HG03066 (cell line): ENCODE results near the gene HIC1.

ENCODE experiments used
- ATAC-seq: cut with Tn5 transposase; IDR thresholded peaks from one replicate; pipeline ENCODE4 v1.9.1; 2021; ENCODE audit warnings: low read depth; ENCODE audit not compliant: unreplicated experiment

HIC1 gene

DNA sequence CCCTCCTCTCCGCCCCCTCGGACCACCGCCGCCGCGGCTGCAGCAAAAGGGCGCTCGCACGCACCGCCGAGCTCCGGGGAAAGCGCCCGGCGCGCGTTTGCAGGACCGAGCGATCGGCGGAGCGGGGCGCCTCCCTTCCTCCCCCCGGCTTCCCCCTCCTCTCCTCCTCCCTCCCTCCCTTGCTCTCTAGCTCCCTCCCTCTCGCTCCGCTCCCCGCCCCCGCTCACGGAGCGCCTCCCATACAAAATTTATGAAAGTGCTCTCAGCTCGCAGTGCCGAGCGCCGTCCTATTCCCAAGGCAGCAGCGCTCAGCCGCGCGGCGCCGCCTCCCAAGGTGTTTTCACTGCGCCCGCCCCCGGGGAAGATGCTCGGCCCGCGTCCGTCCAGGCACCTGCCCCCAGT, 29.7 kb upstream of the HIC1 start, which contains the start of gene RTN4RL1:
RTN4RL1 (minus strand) TSS at position 115 of the 402 bp plus-strand sequence. CDS start 469 bp downstream, outside the sequence.
- no peak for ATAC-seq

DNA sequence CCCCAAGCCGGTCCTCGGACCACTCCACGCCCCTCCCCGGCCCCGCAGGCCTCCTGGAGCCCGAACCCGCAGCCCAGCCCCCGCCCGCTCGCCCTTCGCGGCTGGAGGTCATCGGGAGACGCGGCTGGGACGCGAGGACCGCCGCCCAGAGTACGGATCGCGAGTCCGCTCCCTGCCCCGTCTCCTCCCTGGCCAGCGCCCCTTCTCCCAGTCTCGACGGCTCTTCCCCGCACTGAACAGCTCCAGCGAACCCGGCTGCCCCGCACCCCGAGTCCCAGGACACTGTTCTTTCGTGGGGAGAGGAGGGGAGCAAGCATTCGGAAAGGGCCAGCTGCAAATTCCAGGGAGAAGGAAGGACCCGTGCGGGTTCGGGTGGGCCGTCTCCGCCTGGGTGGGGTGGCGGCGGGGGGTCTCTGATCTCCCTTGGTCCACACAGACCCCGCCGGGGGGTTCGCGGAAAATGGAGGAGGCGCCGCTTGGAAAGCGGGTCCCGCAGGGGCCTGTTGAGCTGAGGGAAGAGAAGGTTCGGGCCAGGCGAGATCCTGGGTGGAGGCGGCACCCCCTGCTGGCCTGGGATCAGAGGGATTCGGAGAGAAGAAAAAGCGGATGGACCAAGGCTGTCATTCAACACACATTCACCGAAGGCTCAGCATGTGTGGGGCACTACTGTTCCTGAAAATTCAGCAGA, 29.1 kb upstream of the HIC1 start:
- ATAC-seq: no peak

- ATAC-seq: no peak
These were observed 27.2 kb upstream of the HIC1 start for GRCh38 chr17:2027528-2028233.

GRCh38 chr17:2028234-2028614, 26.7 kb upstream of the HIC1 start:
- ATAC-seq: no peak

DNA sequence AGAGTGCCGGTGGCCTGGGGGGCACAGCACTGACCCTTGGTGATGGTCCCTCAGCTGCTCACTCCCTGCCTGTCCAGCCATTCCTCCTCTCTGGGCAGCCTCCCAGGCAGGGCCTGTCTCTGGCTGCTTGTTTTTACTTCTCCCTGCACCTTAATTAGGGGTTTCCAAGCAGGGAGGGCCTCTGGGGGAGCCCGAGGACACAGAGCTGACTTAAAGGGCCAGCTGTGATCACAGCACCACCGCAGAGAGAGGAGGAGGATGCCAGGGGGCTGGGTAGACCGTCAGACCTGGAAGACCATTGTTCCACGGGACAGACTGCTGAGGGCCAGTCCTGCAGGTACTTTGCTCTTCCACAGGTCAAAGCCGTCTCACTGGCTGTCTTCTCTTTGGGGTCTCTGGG, 26.2 kb upstream of the HIC1 start:
- ATAC-seq: no peak

- ATAC-seq: peak; percentile 70
These were observed 24.8 kb upstream of the HIC1 start, which contains the start of gene DPH1 for GRCh38 chr17:2029911-2030778. DPH1 (plus strand) TSS chr17:2030153; CDS start chr17:2030170, 17 bp downstream.

GRCh38 chr17:2030779-2031163, 24.1 kb upstream of the HIC1 start:
- peak; percentile 9 for ATAC-seq

DNA sequence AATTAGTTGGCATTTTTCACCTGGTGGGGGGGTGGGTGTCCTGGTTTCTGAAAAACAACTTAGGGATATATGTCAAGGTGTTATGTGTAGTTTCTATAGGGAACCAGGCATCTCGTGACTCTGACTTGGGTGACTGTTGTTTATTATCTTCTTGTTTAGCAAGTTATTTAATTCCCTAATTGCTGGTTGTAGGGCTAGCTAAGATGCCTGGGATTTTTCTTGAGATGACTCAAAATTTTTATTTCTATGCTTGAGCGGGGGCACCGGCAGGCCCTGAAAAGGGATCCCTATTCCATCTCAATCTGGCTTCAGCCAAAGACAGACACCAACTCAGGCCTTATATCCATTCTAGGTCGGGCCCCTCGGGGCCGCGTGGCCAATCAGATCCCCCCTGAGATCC, 21.8 kb upstream of the HIC1 start:
- ATAC-seq: no peak

GRCh38 chr17:2034157-2034556, 20.7 kb upstream of the HIC1 start:
- no peak for ATAC-seq

GRCh38 chr17:2034806-2035540, 19.9 kb upstream of the HIC1 start:
- no peak for ATAC-seq

DNA sequence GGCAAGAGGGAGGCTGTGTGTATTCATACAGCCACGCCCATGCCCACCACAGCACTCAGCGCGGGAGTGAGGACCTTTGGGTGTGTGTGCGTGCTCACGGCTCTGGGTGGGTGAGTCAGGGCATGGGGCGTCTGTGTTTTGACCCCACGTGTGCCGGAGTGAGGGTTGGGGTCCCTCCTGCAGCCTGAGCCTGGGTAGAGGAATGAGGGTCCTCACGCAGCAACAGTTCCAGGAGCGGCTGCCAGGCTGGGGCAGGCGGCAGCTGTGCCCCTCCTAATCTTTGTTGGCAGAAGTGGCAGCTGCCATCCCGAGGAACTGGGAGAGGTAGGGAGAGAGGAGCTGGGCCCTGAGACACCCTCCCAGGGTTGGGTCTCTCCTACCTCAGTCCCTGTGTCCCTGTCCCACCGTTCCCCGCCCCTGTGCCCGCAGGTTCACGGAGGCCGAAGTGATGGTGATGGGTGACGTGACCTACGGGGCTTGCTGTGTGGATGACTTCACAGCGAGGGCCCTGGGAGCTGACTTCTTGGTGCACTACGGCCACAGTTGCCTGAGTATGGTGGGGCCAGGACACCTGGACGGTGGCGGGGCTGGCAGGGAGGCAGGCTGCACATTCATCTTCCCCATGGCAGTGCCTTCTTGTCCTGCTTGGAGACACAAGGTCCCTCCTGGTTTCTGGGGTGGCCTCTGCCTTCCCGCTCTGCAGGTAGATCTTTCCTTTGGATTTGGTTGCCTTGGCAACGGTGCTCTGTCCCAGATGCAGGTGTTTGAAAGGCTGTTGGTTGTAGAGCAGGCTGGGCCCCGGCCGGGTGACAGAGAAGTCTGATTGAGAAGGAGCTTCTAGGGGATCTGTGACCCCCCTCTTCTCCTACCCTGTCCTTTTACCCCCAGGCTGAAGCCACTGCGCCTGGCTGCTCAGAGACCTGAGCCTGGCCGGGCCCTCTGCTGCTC, 19.1 kb upstream of the HIC1 start:
- ATAC-seq: no peak

DNA sequence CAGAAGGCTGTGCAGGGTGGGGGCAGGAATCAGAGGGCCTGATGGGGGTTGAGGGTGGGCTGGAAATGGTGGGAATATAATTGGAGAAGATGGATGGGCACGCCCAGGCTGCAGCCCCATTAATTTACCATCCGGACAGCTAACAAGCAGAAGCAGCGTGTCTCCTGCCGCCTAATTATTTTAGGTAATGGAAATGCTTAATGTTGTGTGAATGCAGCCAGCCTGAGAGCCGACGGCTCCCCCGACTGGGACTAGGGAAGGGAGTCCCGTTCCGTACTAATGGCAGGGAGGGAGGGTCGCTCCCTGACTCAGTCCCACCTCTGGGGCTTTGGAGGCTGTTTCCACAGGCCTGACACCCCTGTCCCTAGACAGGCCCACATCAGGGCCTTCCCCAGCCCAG, 17.7 kb upstream of the HIC1 start:
- ATAC-seq: no peak

DNA sequence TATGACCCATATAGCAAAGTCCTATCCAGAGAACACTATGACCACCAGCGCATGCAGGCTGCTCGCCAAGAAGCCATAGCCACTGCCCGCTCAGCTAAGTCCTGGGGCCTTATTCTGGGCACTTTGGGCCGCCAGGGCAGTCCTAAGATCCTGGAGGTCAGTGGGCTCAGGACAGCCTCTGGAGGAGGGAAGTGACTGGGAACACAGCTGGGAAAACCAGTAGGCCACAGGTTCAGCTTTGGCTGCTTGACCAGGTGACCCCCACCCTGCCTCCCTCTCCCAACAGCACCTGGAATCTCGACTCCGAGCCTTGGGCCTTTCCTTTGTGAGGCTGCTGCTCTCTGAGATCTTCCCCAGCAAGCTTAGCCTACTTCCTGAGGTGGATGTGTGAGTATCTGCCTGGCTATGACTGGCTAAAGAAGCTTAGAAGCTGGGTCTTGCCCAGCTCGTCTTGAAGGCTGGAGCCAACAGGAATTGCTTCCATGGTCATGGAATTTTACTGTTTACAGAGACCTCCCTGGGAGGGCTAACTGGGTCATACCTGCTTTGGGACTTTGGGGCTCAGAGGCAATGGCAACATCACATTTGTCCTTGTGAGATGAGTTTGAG, 14.6 kb upstream of the HIC1 start:
- no peak for ATAC-seq

- ATAC-seq: no peak
These were observed 13.9 kb upstream of the HIC1 start for GRCh38 chr17:2040942-2041560.

GRCh38 chr17:2041561-2042389, 13.1 kb upstream of the HIC1 start, which contains the start of gene OVCA2:
OVCA2 (plus strand) TSS chr17:2042022; CDS start chr17:2042048, 26 bp downstream.
- peak; percentile 91 for ATAC-seq

DNA sequence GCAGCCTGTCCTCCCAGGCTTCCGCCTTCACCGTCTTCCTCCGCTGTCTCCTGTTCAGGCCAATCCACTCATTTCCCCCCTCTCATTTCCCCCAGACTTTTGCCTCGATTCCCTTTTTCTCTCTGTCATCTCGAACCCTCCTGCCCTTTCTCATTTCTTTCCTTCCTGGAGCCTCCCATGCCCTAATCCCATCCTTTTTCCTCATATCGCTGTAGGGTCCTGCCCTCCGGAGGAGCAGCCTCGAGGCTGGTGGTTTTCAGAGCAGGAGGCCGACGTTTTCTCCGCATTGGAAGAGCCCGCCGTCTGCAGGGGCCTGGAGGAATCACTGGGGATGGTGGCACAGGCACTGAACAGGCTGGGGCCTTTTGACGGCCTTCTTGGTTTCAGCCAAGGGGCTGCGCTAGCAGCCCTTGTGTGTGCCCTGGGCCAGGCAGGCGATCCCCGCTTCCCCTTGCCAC, 12.5 kb upstream of the HIC1 start:
- no peak for ATAC-seq

DNA sequence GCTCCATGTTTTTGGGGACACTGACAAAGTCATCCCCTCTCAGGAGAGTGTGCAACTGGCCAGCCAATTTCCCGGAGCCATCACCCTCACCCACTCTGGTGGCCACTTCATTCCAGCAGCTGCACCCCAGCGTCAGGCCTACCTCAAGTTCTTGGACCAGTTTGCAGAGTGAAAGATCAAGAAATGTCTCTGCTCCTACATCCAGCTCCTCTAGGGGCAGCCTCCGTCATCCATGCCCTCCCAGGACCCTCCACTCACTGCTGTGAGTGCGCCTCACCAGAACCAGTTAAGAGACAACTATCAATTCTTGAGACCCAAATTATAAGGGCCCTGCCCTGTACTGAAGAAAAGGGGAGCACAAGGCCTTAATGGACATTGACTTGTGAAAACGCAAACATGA, 12.0 kb upstream of the HIC1 start:
- no peak for ATAC-seq
